H1 (cell line): Measurements from ENCODE around the gene PDXDC1. TPM values are rescaled to one million over a fixed set of nuclear protein-coding genes. Genes with fewer than 3 reads are reported as not detected.
"Not testable (repeated sequence)": the region's sequence is repeated elsewhere in the genome, so short reads cannot be mapped to it uniquely, and the experiment has no call there.

Source experiments
- CTCF ChIA-PET: fragments of 300-600 bp; sonication (Branson Sonifier 250); formaldehyde crosslinking; loops from one replicate; lab custom pipeline; 2021; ENCODE audit not compliant: partially characterized antibody; lab: Charles Lee
- POLR2A ChIA-PET: fragments of 300-600 bp; sonication (Branson Sonifier 250); formaldehyde crosslinking; loops from one replicate; lab custom pipeline; 2021; ENCODE audit warnings: inconsistent platforms; ENCODE audit not compliant: partially characterized antibody; lab: Charles Lee
- DNase-seq, 2 experiments: peaks; one replicate each; pipeline versions ENCODE4 v3.0.0 to v3.0.0-alpha.2; 2010 to 2022; ENCODE audit warnings: low spot score in 2 of 2, low read depth in 1 of 2, mixed read lengths in 1 of 2
- FAIRE-seq: peaks from 2 replicates; lab custom pipeline; 2011; peaks lifted over from hg19 to GRCh38; lab: Jason Lieb, UNC
- H2AFZ ChIP-seq: 2 replicates; pipeline ENCODE4 v1.8.1; 2012; ENCODE audit warnings: low read length, inconsistent platforms
- H2AK5ac ChIP-seq: 2 replicates; pipeline ENCODE4 v1.6.1; 2013; ENCODE audit warnings: low read depth, low read length
- H2BK120ac ChIP-seq: replicated peaks from 2 replicates; pipeline ENCODE3; 2013; ENCODE audit warnings: low read depth, low read length, inconsistent platforms
- H2BK12ac ChIP-seq: 2 replicates; pipeline ENCODE4 v1.6.1; 2013; ENCODE audit warnings: low read depth, low read length
- H2BK15ac ChIP-seq: 2 replicates; pipeline ENCODE4 v1.6.1; 2013; ENCODE audit warnings: low read length
- H2BK20ac ChIP-seq: 2 replicates; pipeline ENCODE4 v1.6.1; 2013; ENCODE audit warnings: low read length
- H2BK5ac ChIP-seq: 2 replicates; pipeline ENCODE4 v1.6.1; 2013; ENCODE audit warnings: low read depth, low read length
- H3K14ac ChIP-seq: 2 replicates; pipeline ENCODE4 v1.6.1; 2013; ENCODE audit warnings: inconsistent platforms; ENCODE audit not compliant: insufficient read length
- H3K18ac ChIP-seq: 2 replicates; pipeline ENCODE4 v1.6.1; 2013; ENCODE audit warnings: low read length; ENCODE audit errors: extremely low read depth
- H3K23ac ChIP-seq: 2 replicates; pipeline ENCODE4 v1.6.1; 2013; ENCODE audit warnings: inconsistent platforms; ENCODE audit not compliant: insufficient read length
- H3K23me2 ChIP-seq: 2 replicates; pipeline ENCODE4 v1.6.1; 2013; ENCODE audit warnings: low read depth, low read length
- H3K27ac ChIP-seq: 2 replicates; pipeline ENCODE4 v1.6.1; 2011; ENCODE audit warnings: low read depth, low read length, inconsistent platforms
- H3K27me3 ChIP-seq, 4 experiments: replicated peaks in 1 of 4; 1 replicate in 1 of 4; 2 replicates in 3 of 4; pipeline versions ENCODE4 v1.6.1 to v1.8.1; 2011 to 2013; ENCODE audit warnings: low read length in 3 of 4, mild to moderate bottlenecking in 3 of 4, inconsistent platforms in 2 of 4, mixed read lengths in 2 of 4, moderate library complexity in 1 of 4; ENCODE audit not compliant: control insufficient read depth in 3 of 4, insufficient read depth in 3 of 4; ENCODE audit errors: extremely low read depth in 1 of 4
- H3K36me3 ChIP-seq, 4 experiments: 2 replicates each; pipeline versions ENCODE4 v1.6.1 to v1.8.1; 2011 to 2013; ENCODE audit warnings: mild to moderate bottlenecking in 4 of 4, low read length in 3 of 4, moderate library complexity in 2 of 4, control low read depth in 1 of 4, inconsistent platforms in 1 of 4; ENCODE audit not compliant: insufficient read depth in 4 of 4, control insufficient read depth in 2 of 4
- H3K4ac ChIP-seq: replicated peaks from 2 replicates; pipeline ENCODE3; 2013; ENCODE audit warnings: low read length, low read depth, mixed read lengths, inconsistent platforms; ENCODE audit not compliant: insufficient read length
- H3K4me1 ChIP-seq, 4 experiments: replicated peaks in 1 of 4; 1 replicate in 1 of 4; 2 replicates in 3 of 4; pipeline versions ENCODE4 v1.6.1 to v1.8.1; 2011 to 2013; ENCODE audit warnings: low read length in 3 of 4, inconsistent platforms in 2 of 4, mixed read lengths in 1 of 4; ENCODE audit not compliant: insufficient read depth in 4 of 4, control insufficient read depth in 3 of 4
- H3K4me2 ChIP-seq, 2 experiments: 2 replicates each; pipeline versions ENCODE4 v1.6.1 to v1.8.1; 2011 to 2013; ENCODE audit warnings: low read depth in 2 of 2, low read length in 2 of 2, control low read depth in 1 of 2, inconsistent platforms in 1 of 2, mild to moderate bottlenecking in 1 of 2; ENCODE audit not compliant: insufficient read depth in 1 of 2
- H3K4me3 ChIP-seq, 4 experiments: fragments of 200-600, 300-600 bp in 1 of 4; sonication (generic), shearing (Covaris generic), sonication (Bioruptor Twin) in 1 of 4; 2 replicates each; pipeline versions ENCODE4 v1.5.1 to v1.8.1; 2011 to 2016; ENCODE audit warnings: low read length in 4 of 4, low read depth in 3 of 4, control low read depth in 2 of 4, inconsistent platforms in 2 of 4, mild to moderate bottlenecking in 2 of 4, mixed read lengths in 1 of 4, moderate library complexity in 1 of 4; ENCODE audit not compliant: insufficient read depth in 2 of 4; ENCODE audit errors: extremely low read depth in 1 of 4
- H3K56ac ChIP-seq: replicated peaks from 2 replicates; pipeline ENCODE3; 2013; ENCODE audit warnings: low read depth, mild to moderate bottlenecking, mixed read lengths, low read length, inconsistent platforms; ENCODE audit not compliant: insufficient read length
- H3K79me1 ChIP-seq: 2 replicates; pipeline ENCODE4 v1.6.1; 2013; ENCODE audit warnings: low read depth, low read length, control low read depth
- H3K79me2 ChIP-seq, 2 experiments: 2 replicates each; pipeline versions ENCODE4 v1.6.1 to v1.8.1; 2012 to 2013; ENCODE audit warnings: low read length in 2 of 2, mild to moderate bottlenecking in 2 of 2, inconsistent platforms in 1 of 2; ENCODE audit not compliant: insufficient read depth in 2 of 2, control insufficient read depth in 1 of 2
- H3K9ac ChIP-seq, 4 experiments: replicated peaks in 1 of 4; 1 replicate in 1 of 4; 2 replicates in 3 of 4; pipeline versions ENCODE4 v1.6.1 to v1.8.1; 2011 to 2013; ENCODE audit warnings: low read depth in 3 of 4, low read length in 3 of 4, control low read depth in 2 of 4, mild to moderate bottlenecking in 2 of 4, moderate library complexity in 2 of 4, inconsistent platforms in 1 of 4; ENCODE audit errors: extremely low read depth in 1 of 4
- H3K9me3 ChIP-seq, 2 experiments: 2 replicates each; pipeline versions ENCODE4 v1.6.1 to v1.8.1; 2012 to 2013; ENCODE audit warnings: mild to moderate bottlenecking in 2 of 2, moderate library complexity in 2 of 2, control low read depth in 1 of 2, inconsistent platforms in 1 of 2, low read depth in 1 of 2, low read length in 1 of 2, mixed read lengths in 1 of 2; ENCODE audit not compliant: insufficient read depth in 2 of 2
- H4K20me1 ChIP-seq, 2 experiments: replicated peaks in 1 of 2; 2 replicates each; pipeline versions ENCODE3 to v1.8.1; 2011 to 2013; ENCODE audit warnings: inconsistent platforms in 2 of 2, low read length in 2 of 2, mild to moderate bottlenecking in 1 of 2; ENCODE audit not compliant: insufficient read depth in 2 of 2, control insufficient read depth in 1 of 2
- H4K5ac ChIP-seq: 2 replicates; pipeline ENCODE4 v1.6.1; 2013; ENCODE audit warnings: low read length, low read depth, mixed read lengths, inconsistent platforms; ENCODE audit not compliant: insufficient read length
- H4K8ac ChIP-seq: 2 replicates; pipeline ENCODE4 v1.8.0; 2013; ENCODE audit warnings: mild to moderate bottlenecking, moderate library complexity, low read length, inconsistent platforms; ENCODE audit not compliant: insufficient read depth; ENCODE audit errors: extremely low read depth
- H4K91ac ChIP-seq: replicated peaks from 2 replicates; pipeline ENCODE3; 2013; ENCODE audit warnings: low read length, mixed read lengths, inconsistent platforms; ENCODE audit not compliant: insufficient read length
- WGBS, 2 experiments: shearing (Covaris generic) in 1 of 2; methylation state at CpG; one replicate each; pipeline versions ENCODE4 v1.1.6 to v1.1.7; 2013 to 2015; ENCODE audit warnings: low lambda C conversion rate in 2 of 2, mixed read lengths in 2 of 2, inconsistent platforms in 1 of 2, low coverage in 1 of 2, missing lambda C conversion rate in 1 of 2; ENCODE audit not compliant: insufficient replicate concordance in 2 of 2, insufficient coverage in 1 of 2, insufficient read length in 1 of 2; ENCODE audit errors: extremely low coverage in 1 of 2, missing lambda C conversion rate in 1 of 2; 5-methylcytosine and 5-hydroxymethylcytosine counted together
- polyA plus RNA-seq, 7 experiments: library from polyadenylated mRNA; depleted of rRNA in 3 of 7; stranded (reverse) in 5 of 7; unstranded in 2 of 7; fragments of >200 nt in 5 of 7; fragments of 200-250 nt in 2 of 7; gene quantifications; 1 replicate in 5 of 7; 2 replicates in 1 of 7; 4 replicates in 1 of 7; pipeline versions ENCODE4 v1.2.1 to v1.2.3, GENCODE V29; 2011 to 2013; ENCODE audit warnings: missing spikeins in 2 of 7, mixed read lengths in 2 of 7
- total RNA-seq: library from RNA; stranded (reverse); fragmentation: NEBNext Ultra II Directional; extraction: Animal tissue kit (Norgen Biotek cat#: 25700); gene quantifications from 2 replicates; pipeline ENCODE4 v1.2.1, GENCODE V29; 2021

PDXDC1 gene
- total and polyA plus RNA-seq, 2 of the 8 experiments (the other 6 are each of a cell fraction or from before 2014, with no cell fraction given): 56.6 to 118 TPM

DNA sequence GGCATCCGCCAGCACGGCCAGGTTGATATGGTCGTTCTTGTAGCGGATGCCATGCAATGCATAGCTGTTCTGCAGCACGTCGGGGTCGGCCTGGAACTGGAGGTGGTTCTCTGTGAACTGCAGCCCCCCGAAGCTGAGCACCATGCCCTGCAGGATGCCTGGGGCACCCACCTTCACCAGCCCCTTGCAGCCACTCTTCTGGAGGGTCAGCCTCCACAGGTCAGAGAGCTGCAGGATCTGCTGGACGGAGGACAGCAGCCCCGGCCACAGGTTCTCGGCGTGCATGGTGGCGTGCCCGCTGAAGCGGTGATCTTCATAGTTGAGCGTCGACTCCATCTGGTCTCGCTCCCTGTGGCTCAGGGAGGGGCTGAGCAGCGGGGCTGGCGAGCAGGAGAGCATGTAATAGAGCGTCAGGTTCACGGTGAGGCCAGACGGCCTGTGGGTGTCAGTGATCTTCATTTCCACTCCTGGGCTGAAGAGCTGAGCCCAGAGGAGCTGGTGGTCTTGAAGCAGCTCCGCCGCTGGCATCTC lies 13.9 kb downstream of the PDXDC1 start:
- H2BK20ac ChIP-seq, H3K36me3 ChIP-seq, H3K56ac ChIP-seq, H3K18ac ChIP-seq, H3K27ac ChIP-seq, H2BK5ac ChIP-seq, H4K5ac ChIP-seq, H2AFZ ChIP-seq, H4K20me1 ChIP-seq, H3K9me3 ChIP-seq, DNase-seq, H3K79me1 ChIP-seq, H3K23me2 ChIP-seq, H3K4ac ChIP-seq, H3K4me3 ChIP-seq, H2BK15ac ChIP-seq, H3K14ac ChIP-seq, H4K91ac ChIP-seq, FAIRE-seq, H3K9ac ChIP-seq, H3K27me3 ChIP-seq, POLR2A ChIA-PET, H2BK120ac ChIP-seq, H3K23ac ChIP-seq, H2BK12ac ChIP-seq, H2AK5ac ChIP-seq, H3K4me2 ChIP-seq, H3K4me1 ChIP-seq, H4K8ac ChIP-seq: not testable (repeated sequence)
- 95% methylated on average over 25 of the region's 25 CpGs; no CpG with 5 or more reads in 1 of the 2 experiments for WGBS, 2 experiments
- peaks cover 0 to 39% of the 10 kb centered on the region in 2 experiments; a peak in 3 of 4 replicates for H3K79me2 ChIP-seq
- CTCF ChIA-PET: interaction anchor here (0.6 kb wide), 1 partner anchor 46 kb away, joined by 3 read pairs; no protein-coding TSS in a partner anchor
